ENCODE measurements around the gene SEPTIN8.
A peak's percentile ranks its signal among the peaks of the same experiment; 100 is the strongest.

Gene SEPTIN8

GRCh38 chr5:132747616-132748440 lies 29.2 kb downstream of the SEPTIN8 start:
- peak; percentile 66 for DNase-seq

- DNase-seq = peak; percentile 72
These were observed 30.0 kb downstream of the SEPTIN8 start, which contains the start of gene CCNI2 for GRCh38 chr5:132746954-132747615. TSS of gene CCNI2 (plus strand) at chr5:132747426. CDS start at chr5:132747496, 70 bp downstream.

- no peak for DNase-seq
These were observed 30.5 kb downstream of the SEPTIN8 start for GRCh38 chr5:132746592-132746953.

GRCh38 chr5:132744659-132745058 lies 32.4 kb downstream of the SEPTIN8 start:
- no peak for DNase-seq

- DNase-seq = no peak
These were observed 34.4 kb downstream of the SEPTIN8 start for GRCh38 chr5:132742626-132743025.

GRCh38 chr5:132742158-132742557 lies 34.9 kb downstream of the SEPTIN8 start:
- DNase-seq = no peak

GRCh38 chr5:132739232-132739631 lies 37.8 kb downstream of the SEPTIN8 start:
- no peak for DNase-seq

- DNase-seq = no peak
These were observed 38.9 kb downstream of the SEPTIN8 start for GRCh38 chr5:132737982-132738681.

- DNase-seq = peak; percentile 100
These were observed 39.9 kb downstream of the SEPTIN8 start, which contains the start of gene KIF3A for GRCh38 chr5:132736853-132737833. TSS of gene KIF3A (minus strand) at chr5:132737546. CDS start at chr5:132737419, 127 bp downstream.

GRCh38 chr5:132734687-132735086 lies 42.4 kb downstream of the SEPTIN8 start:
- no peak for DNase-seq

GRCh38 chr5:132733499-132734148 lies 43.4 kb downstream of the SEPTIN8 start:
- DNase-seq = no peak

GRCh38 chr5:132729896-132730295 lies 47.1 kb downstream of the SEPTIN8 start:
- no peak for DNase-seq

- no peak for DNase-seq
These were observed 51.3 kb downstream of the SEPTIN8 start for GRCh38 chr5:132725745-132726144.

GRCh38 chr5:132718544-132719312 lies 58.3 kb downstream of the SEPTIN8 start:
- no peak for DNase-seq

GRCh38 chr5:132714456-132715307 lies 62.4 kb downstream of the SEPTIN8 start:
- no peak for DNase-seq

- no peak for DNase-seq
These were observed 68.4 kb downstream of the SEPTIN8 start for GRCh38 chr5:132708645-132709044.

GRCh38 chr5:132704875-132705274 lies 72.2 kb downstream of the SEPTIN8 start:
- DNase-seq = no peak

Measured in activated naive CD4-positive, alpha-beta T cell treated with anti-CD3 and anti-CD28 coated beads, Interleukin-2, amount 50 U/mL, for 16 hours (primary cell).